ENCODE measurements around the gene CZIB. TPM values are rescaled to one million over a fixed set of nuclear protein-coding genes. Genes with fewer than 3 reads are reported as not detected.

CZIB gene
- total RNA-seq, 1 donor from 2014 or later: 115 TPM

DNA sequence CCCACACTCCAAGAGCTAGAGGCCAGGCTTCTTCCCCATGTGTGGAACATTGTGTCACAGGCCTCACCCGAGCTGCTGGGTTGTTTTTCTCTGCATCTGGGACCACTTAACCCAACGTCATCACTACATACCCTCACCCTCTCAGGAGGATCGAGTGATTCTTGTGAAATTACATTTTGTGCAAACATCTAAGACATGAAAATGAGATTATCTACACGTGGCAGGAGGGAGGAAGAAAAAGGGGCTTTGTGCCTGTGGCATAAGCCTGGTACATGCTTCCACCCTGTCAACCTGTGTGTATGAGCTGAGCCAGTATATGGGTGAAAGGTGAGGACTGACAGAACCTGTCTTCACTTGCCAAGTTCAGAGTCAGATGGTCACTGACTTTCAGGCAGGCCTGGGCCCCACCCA is 22.2 kb downstream of the CZIB start:
- peak overlapping the region; percentile 90 for H3K9ac ChIP-seq

GRCh38 chr1:53197291-53198200 is 22.9 kb downstream of the CZIB start:
- no peaks in the 10 kb centered on the region for H4K20me1 ChIP-seq (ENCODE audit: low read depth)

More for the DNA sequence above, 22.2 kb downstream of the CZIB start:
- peaks cover 18% of the 10 kb centered on the region for H3K36me3 Mint-ChIP-seq
- Histone ChIP-seq H2AFZ (replicated peaks) (no peak overlapping the region), H3K9me3 (ENCODE audit: low read depth) (no peaks in the 10 kb centered on the region), H3K4me2 (peak overlapping the region; percentile 94), H3F3A (ENCODE audit: low read depth) (no peaks in the 10 kb centered on the region), H3K4me1 (peaks cover 10% of the 10 kb centered on the region), H4K20me1 (ENCODE audit: low read depth) (no peaks in the 10 kb centered on the region), H3K4me3 (no peak overlapping the region), H3K36me3 (peaks cover 6% of the 10 kb centered on the region), H3K27me3 (peaks cover 12% of the 10 kb centered on the region), H3K27ac (no peak overlapping the region), H3K79me2 (ENCODE audit: low read depth) (peaks cover 20% of the 10 kb centered on the region)
- peaks cover 20% of the 10 kb centered on the region for H3K4me1 Mint-ChIP-seq
- TF ChIP-seq EZH2 (IDR thresholded peaks at IDR 0.05) (no peak), EZH2phosphoT487 (IDR thresholded peaks at IDR 0.05) (no peak)
- TF ChIP-seq, protein P1, sequence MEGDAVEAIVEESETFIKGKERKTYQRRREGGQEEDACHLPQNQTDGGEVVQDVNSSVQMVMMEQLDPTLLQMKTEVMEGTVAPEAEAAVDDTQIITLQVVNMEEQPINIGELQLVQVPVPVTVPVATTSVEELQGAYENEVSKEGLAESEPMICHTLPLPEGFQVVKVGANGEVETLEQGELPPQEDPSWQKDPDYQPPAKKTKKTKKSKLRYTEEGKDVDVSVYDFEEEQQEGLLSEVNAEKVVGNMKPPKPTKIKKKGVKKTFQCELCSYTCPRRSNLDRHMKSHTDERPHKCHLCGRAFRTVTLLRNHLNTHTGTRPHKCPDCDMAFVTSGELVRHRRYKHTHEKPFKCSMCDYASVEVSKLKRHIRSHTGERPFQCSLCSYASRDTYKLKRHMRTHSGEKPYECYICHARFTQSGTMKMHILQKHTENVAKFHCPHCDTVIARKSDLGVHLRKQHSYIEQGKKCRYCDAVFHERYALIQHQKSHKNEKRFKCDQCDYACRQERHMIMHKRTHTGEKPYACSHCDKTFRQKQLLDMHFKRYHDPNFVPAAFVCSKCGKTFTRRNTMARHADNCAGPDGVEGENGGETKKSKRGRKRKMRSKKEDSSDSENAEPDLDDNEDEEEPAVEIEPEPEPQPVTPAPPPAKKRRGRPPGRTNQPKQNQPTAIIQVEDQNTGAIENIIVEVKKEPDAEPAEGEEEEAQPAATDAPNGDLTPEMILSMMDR (IDR thresholded peaks at IDR 0.05): no peak
- H3K27ac Mint-ChIP-seq: peak overlapping the region; percentile 32
- peaks cover 2% of the 10 kb centered on the region for H3K9me3 Mint-ChIP-seq
- peak overlapping the region; percentile 91 for H3K4me3 Mint-ChIP-seq
- DNase-seq (ENCODE audit: low spot score): no peak
- peaks cover 2% of the 10 kb centered on the region for H3K27me3 Mint-ChIP-seq (ENCODE audit: insufficient read depth, low read depth)

GRCh38 chr1:53196485-53197290 is 23.7 kb downstream of the CZIB start, which contains the start of gene CPT2:
CPT2 (plus strand) TSS chr1:53196824; CDS start chr1:53196944, 120 bp downstream.
- no peak for TF ChIP-seq EZH2 (IDR thresholded peaks at IDR 0.05)
- peak; percentile 96 for DNase-seq (ENCODE audit: low spot score)
- no peaks in the 10 kb centered on the region for H3K9me3 ChIP-seq (ENCODE audit: low read depth)
- no peaks in the 10 kb centered on the region for H3F3A ChIP-seq (ENCODE audit: low read depth)
- H3K9me3 Mint-ChIP-seq: peaks cover 2% of the 10 kb centered on the region
- H3K36me3 Mint-ChIP-seq: peaks cover 10% of the 10 kb centered on the region
- peak within 1 kb of the TSS; percentile 81 for H2AFZ ChIP-seq (replicated peaks)
- peak within 1 kb of the TSS; percentile 80 for H3K27ac Mint-ChIP-seq
- H3K9ac ChIP-seq: peak within 1 kb of the TSS; percentile 90
- H4K20me1 ChIP-seq (ENCODE audit: low read depth): no peaks in the 10 kb centered on the region
- H3K27ac ChIP-seq: peak within 1 kb of the TSS; percentile 64
- H3K4me2 ChIP-seq: peak within 1 kb of the TSS; percentile 94
- H3K4me3 Mint-ChIP-seq: peak within 1 kb of the TSS; percentile 91
- H3K4me1 Mint-ChIP-seq: peaks cover 20% of the 10 kb centered on the region
- H3K36me3 ChIP-seq: no peaks in the 10 kb centered on the region
- H3K27me3 ChIP-seq: peaks cover 12% of the 10 kb centered on the region
- peaks cover 20% of the 10 kb centered on the region for H3K79me2 ChIP-seq (ENCODE audit: low read depth)
- H3K4me3 ChIP-seq: peak within 1 kb of the TSS; percentile 93
- H3K27me3 Mint-ChIP-seq (ENCODE audit: insufficient read depth, low read depth): peaks cover 2% of the 10 kb centered on the region
- H3K4me1 ChIP-seq: peaks cover 10% of the 10 kb centered on the region

More at GRCh38 chr1:53197291-53198200, 22.9 kb downstream of the CZIB start:
- TF ChIP-seq EZH2 (IDR thresholded peaks at IDR 0.05) (no peak), EZH2phosphoT487 (IDR thresholded peaks at IDR 0.05) (no peak)
- TF ChIP-seq, protein P1 (IDR thresholded peaks at IDR 0.05): no peak
- Histone ChIP-seq H3K9me3 (ENCODE audit: low read depth) (no peaks in the 10 kb centered on the region), H3K4me3 (peak overlapping the region; percentile 93), H3F3A (ENCODE audit: low read depth) (no peaks in the 10 kb centered on the region), H3K36me3 (no peaks in the 10 kb centered on the region), H3K27ac (no peak overlapping the region), H3K27me3 (peaks cover 12% of the 10 kb centered on the region), H2AFZ (replicated peaks) (peak overlapping the region; percentile 81), H3K79me2 (ENCODE audit: low read depth) (peaks cover 20% of the 10 kb centered on the region), H3K4me2 (peak overlapping the region; percentile 94), H3K4me1 (peaks cover 10% of the 10 kb centered on the region), H3K9ac (peak overlapping the region; percentile 90)
- H3K27ac Mint-ChIP-seq: peak overlapping the region; percentile 32
- H3K36me3 Mint-ChIP-seq: peaks cover 12% of the 10 kb centered on the region
- H3K27me3 Mint-ChIP-seq (ENCODE audit: insufficient read depth, low read depth): peaks cover 2% of the 10 kb centered on the region
- peak; percentile 28 for DNase-seq (ENCODE audit: low spot score)
- peaks cover under 1% of the 10 kb centered on the region for H3K9me3 Mint-ChIP-seq
- peaks cover 20% of the 10 kb centered on the region for H3K4me1 Mint-ChIP-seq
- H3K4me3 Mint-ChIP-seq: peak overlapping the region; percentile 91

Data from neural progenitor cell (in vitro differentiated cells).